IMR-90 (cell line): Measurements from ENCODE around the gene STAP2. TPM values are rescaled to one million over a fixed set of nuclear protein-coding genes. Genes with fewer than 3 reads are reported as not detected.

Experiments
- ATAC-seq: fragments of 200-7000 bp; cut with Tn5 transposase; 2 replicates; pipeline ENCODE4 v1.9.1; 2020; ENCODE audit warnings: low read depth, mild to moderate bottlenecking, moderate library complexity
- BruUV-seq: library from RNA; stranded (reverse); fragments of 400-500 nt; replicated peaks from 2 replicates; lab custom pipeline; 2021; lab: Mats Ljungman, UMichigan
- CTCF ChIA-PET: fragments of 300-600 bp; formaldehyde crosslinking; extraction: SDS; loops from one replicate; lab custom pipeline; 2021; ENCODE audit warnings: antibody characterized with exemption; lab: Yijun Ruan, JAX
- POLR2A ChIA-PET: fragments of 300-600 bp; sonication (Branson Sonifier 250); formaldehyde crosslinking; loops from one replicate; lab custom pipeline; 2022; ENCODE audit warnings: antibody characterized with exemption; ENCODE audit not compliant: unreplicated experiment; lab: Charles Lee
- DNase-seq: peaks from one replicate; pipeline ENCODE4 v3.0.0; 2013
- H2AFZ ChIP-seq: replicated peaks from 2 replicates; pipeline ENCODE3; 2013; ENCODE audit warnings: low read length, mild to moderate bottlenecking; ENCODE audit not compliant: poor library complexity
- H2AK5ac ChIP-seq: 2 replicates; pipeline ENCODE4 v1.6.1; 2013; ENCODE audit warnings: low read depth, low read length, inconsistent platforms
- H2AK9ac ChIP-seq: replicated peaks from 2 replicates; pipeline ENCODE3; 2013; ENCODE audit warnings: mild to moderate bottlenecking, low read depth, low read length, moderate library complexity; ENCODE audit not compliant: poor library complexity
- H2BK120ac ChIP-seq: 2 replicates; pipeline ENCODE4 v1.6.1; 2013; ENCODE audit warnings: low read depth, low read length, inconsistent platforms
- H2BK15ac ChIP-seq: 3 replicates; pipeline ENCODE4 v1.6.1; 2013; ENCODE audit warnings: low read depth, low read length, inconsistent platforms
- H2BK20ac ChIP-seq: 2 replicates; pipeline ENCODE4 v1.6.1; 2013; ENCODE audit warnings: low read depth, mild to moderate bottlenecking, inconsistent platforms, low read length, moderate library complexity
- H2BK5ac ChIP-seq: 2 replicates; pipeline ENCODE4 v1.6.1; 2013; ENCODE audit warnings: mild to moderate bottlenecking, low read depth, low read length, inconsistent platforms; ENCODE audit not compliant: poor library complexity, severe bottlenecking
- H3K14ac ChIP-seq: replicated peaks from 2 replicates; pipeline ENCODE4 v1.6.1; 2013; ENCODE audit warnings: low read depth, low read length, inconsistent platforms
- H3K18ac ChIP-seq: 2 replicates; pipeline ENCODE4 v1.6.1; 2013; ENCODE audit warnings: low read depth, low read length, control low read depth
- H3K23ac ChIP-seq: 2 replicates; pipeline ENCODE4 v1.6.1; 2013; ENCODE audit warnings: low read depth, low read length, inconsistent platforms
- H3K27ac ChIP-seq: 2 replicates; pipeline ENCODE4 v1.5.1; 2013; ENCODE audit warnings: mild to moderate bottlenecking, control low read depth, low read length; ENCODE audit not compliant: insufficient read depth
- H3K27me3 ChIP-seq: 2 replicates; pipeline ENCODE4 v1.6.1; 2013; ENCODE audit warnings: low read length; ENCODE audit not compliant: control insufficient read depth, insufficient read depth
- H3K36me3 ChIP-seq: 2 replicates; pipeline ENCODE4 v1.6.1; 2013; ENCODE audit warnings: low read length, mixed read lengths; ENCODE audit not compliant: control insufficient read depth, insufficient read depth
- H3K4ac ChIP-seq: 2 replicates; pipeline ENCODE4 v1.6.1; 2013; ENCODE audit warnings: low read depth, low read length, inconsistent platforms
- H3K4me1 ChIP-seq: 2 replicates; pipeline ENCODE4 v1.6.1; 2013; ENCODE audit warnings: low read length, mixed read lengths; ENCODE audit not compliant: control insufficient read depth, insufficient read depth
- H3K4me2 ChIP-seq: 2 replicates; pipeline ENCODE4 v1.6.1; 2013; ENCODE audit warnings: low read depth, mild to moderate bottlenecking, control low read depth, low read length, moderate library complexity
- H3K4me3 ChIP-seq: 2 replicates; pipeline ENCODE4 v1.5.1; 2013; ENCODE audit warnings: low read depth, mild to moderate bottlenecking, control low read depth, low read length, moderate library complexity; ENCODE audit not compliant: insufficient read depth
- H3K56ac ChIP-seq: 2 replicates; pipeline ENCODE4 v1.6.1; 2013; ENCODE audit warnings: low read length, inconsistent platforms; ENCODE audit not compliant: insufficient read depth; ENCODE audit errors: extremely low read depth
- H3K79me1 ChIP-seq, 2 experiments: 2 replicates each; pipeline ENCODE4 v1.6.1; 2013; ENCODE audit warnings: low read length in 2 of 2, inconsistent platforms in 1 of 2, low read depth in 1 of 2
- H3K9ac ChIP-seq: 2 replicates; pipeline ENCODE4 v1.6.1; 2013; ENCODE audit warnings: low read depth, low read length, control low read depth
- H3K9me1 ChIP-seq: 2 replicates; pipeline ENCODE4 v1.6.1; 2013; ENCODE audit warnings: low read length, inconsistent platforms; ENCODE audit not compliant: insufficient read depth
- H3K9me3 ChIP-seq: 2 replicates; pipeline ENCODE4 v1.6.1; 2013; ENCODE audit warnings: low read length; ENCODE audit not compliant: control insufficient read depth, insufficient read depth
- H4K20me1 ChIP-seq: 2 replicates; pipeline ENCODE4 v1.6.1; 2013; ENCODE audit warnings: low read length, inconsistent platforms; ENCODE audit not compliant: insufficient read depth
- H4K5ac ChIP-seq: 2 replicates; pipeline ENCODE4 v1.6.1; 2013; ENCODE audit warnings: mild to moderate bottlenecking, low read depth, low read length, control low read depth
- H4K8ac ChIP-seq, 2 experiments: 2 replicates each; pipeline ENCODE4 v1.6.1; 2013; ENCODE audit warnings: low read depth in 2 of 2, low read length in 2 of 2, control low read depth in 1 of 2, inconsistent platforms in 1 of 2
- H4K91ac ChIP-seq: 2 replicates; pipeline ENCODE4 v1.6.1; 2013; ENCODE audit warnings: low read depth, low read length, inconsistent platforms; ENCODE audit not compliant: insufficient read depth
- BHLHE40 ChIP-seq: fragments of 150-350 bp; IDR thresholded peaks from 2 replicates; pipeline ENCODE4 v1.6.1; 2016; ENCODE audit warnings: mild to moderate bottlenecking, low read depth, low read length
- CEBPB ChIP-seq: IDR thresholded peaks from 2 replicates; pipeline ENCODE4 v1.6.1; 2012; ENCODE audit warnings: low read depth, low read length, improper control_type of control experiment
- CHD1 ChIP-seq: IDR thresholded peaks from 2 replicates; pipeline ENCODE4 v1.6.1; 2012; ENCODE audit warnings: low read depth, low read length, improper control_type of control experiment
- CTCF ChIP-seq: conservative IDR thresholded peaks from 2 replicates; pipeline ENCODE4 v1.5.1; 2012; ENCODE audit warnings: mild to moderate bottlenecking, low read depth, low read length, improper control_type of control experiment
- ELK1 ChIP-seq: fragments of 150-350 bp; IDR thresholded peaks from 2 replicates; pipeline ENCODE4 v1.6.1; 2016; ENCODE audit warnings: low read depth, mild to moderate bottlenecking, low read length, moderate library complexity, borderline replicate concordance
- FOS ChIP-seq: fragments of 150-350 bp; IDR thresholded peaks from 2 replicates; pipeline ENCODE4 v1.6.1; 2016; ENCODE audit warnings: low read depth, low read length
- NFE2L2 ChIP-seq: fragments of 150-350 bp; IDR thresholded peaks from 2 replicates; pipeline ENCODE4 v1.6.1; 2016; ENCODE audit warnings: low read depth, mild to moderate bottlenecking, low read length
- POLR2A ChIP-seq: IDR thresholded peaks from 2 replicates; pipeline ENCODE4 v1.6.1; 2012; ENCODE audit warnings: mild to moderate bottlenecking, low read depth, low read length
- RCOR1 ChIP-seq: IDR thresholded peaks from 2 replicates; pipeline ENCODE4 v1.6.1; 2012; ENCODE audit warnings: mild to moderate bottlenecking, low read length, improper control_type of control experiment; ENCODE audit not compliant: insufficient replicate concordance
- RFX5 ChIP-seq: IDR thresholded peaks from 2 replicates; pipeline ENCODE4 v1.8.0; 2012; ENCODE audit warnings: low read depth, mild to moderate bottlenecking, low read length, moderate library complexity
- SMC3 ChIP-seq: fragments of 150-350 bp; IDR thresholded peaks from 2 replicates; pipeline ENCODE4 v1.6.1; 2016; ENCODE audit warnings: low read depth, mild to moderate bottlenecking, antibody characterized with exemption, low read length, moderate library complexity
- USF2 ChIP-seq: fragments of 150-350 bp; IDR thresholded peaks from 2 replicates; pipeline ENCODE4 v1.6.1; 2017; ENCODE audit warnings: mild to moderate bottlenecking, antibody characterized with exemption, low read length, low read depth
- WGBS, 2 experiments: methylation state at CpG; one replicate each; pipeline versions ENCODE4 v1.1.5 to v1.1.7; 2013; ENCODE audit warnings: missing lambda C conversion rate in 2 of 2; ENCODE audit not compliant: insufficient read length in 1 of 2; ENCODE audit errors: extremely low coverage in 2 of 2; 5-methylcytosine and 5-hydroxymethylcytosine counted together
- dilution Hi-C: fragments of 300-500 bp; cut with HindIII; formaldehyde crosslinking; loops from one replicate; pipeline ENCODE4 v1.14.3; 2018; ENCODE audit warnings: low sequenced_read_pairs; ENCODE audit not compliant: unreplicated experiment
- in situ Hi-C: fragments of 300-500 bp; cut with MboI; formaldehyde crosslinking; loops from 3 replicates; pipeline ENCODE4 v1.14.3; 2019; ENCODE audit warnings: low sequenced_read_pairs, inconsistent platforms, mixed read lengths
- intact Hi-C: fragments of 100-400 bp; cut with micrococcal nuclease; formaldehyde crosslinking; loops from 2 replicates; pipeline ENCODE4 v1.10.0; 2022
- polyA plus RNA-seq, 3 experiments: library from polyadenylated mRNA; depleted of rRNA; stranded (reverse); fragments of >200 nt; gene quantifications; 2 replicates each; pipeline ENCODE4 v1.2.3, GENCODE V29; 2012; ENCODE audit warnings: low replicate concordance in 1 of 3
- total RNA-seq: library from RNA; depleted of rRNA; stranded (reverse); fragments of >200 nt; gene quantifications from 2 replicates; pipeline ENCODE4 v1.2.3, GENCODE V29; 2012

The STAP2 gene
- total and polyA plus RNA-seq, 2 of the 4 experiments (the other 2 are of a cell fraction): 1.3 to 3.4 TPM

- Histone ChIP-seq H4K8ac (no peak overlapping the region), H3K14ac (no peak overlapping the region), H3K36me3 (peaks cover 53% of the 10 kb centered on the region), H3K4me2 (no peak overlapping the region; the same call in 1 of the 2 replicates), H2AK5ac (no peak overlapping the region), H2AK9ac (peak overlapping the region; percentile 40), H4K5ac (no peak overlapping the region), H2BK20ac (no peak overlapping the region), H3K27me3 (no peaks in the 10 kb centered on the region), H4K20me1 (peaks cover 11% of the 10 kb centered on the region), H2AFZ (no peak overlapping the region), H3K18ac (no peak overlapping the region), H3K9me1 (no peaks in the 10 kb centered on the region), H3K9ac (no peak overlapping the region), H3K4me3 (no peak overlapping the region), H3K27ac (peak overlapping the region; percentile 58; the same call in 1 of the 2 replicates), H2BK120ac (no peak overlapping the region), H3K4me1 (peaks cover 10% of the 10 kb centered on the region; the same call in 1 of the 2 replicates), H3K23ac (no peak overlapping the region), H2BK15ac (no peak overlapping the region), H3K79me1 (peaks cover 0 to 19% of the 10 kb centered on the region in 2 experiments), H3K56ac (no peak overlapping the region), H2BK5ac (no peak overlapping the region), H4K91ac (no peak overlapping the region), H3K9me3 (no peaks in the 10 kb centered on the region), H3K4ac (no peak overlapping the region)
- BruUV-seq: no TSS peak
- POLR2A ChIA-PET: no interaction called here
- dilution Hi-C loops: no loop called here
- TF ChIP-seq CHD1: no peak
- TF ChIP-seq CEBPB: no peak
- no peak for TF ChIP-seq POLR2A
- no peak for TF ChIP-seq RFX5
- TF ChIP-seq RCOR1: no peak
- TF ChIP-seq USF2: no peak
- no peak for TF ChIP-seq NFE2L2
- no peak for TF ChIP-seq BHLHE40
- no peak for TF ChIP-seq FOS
- TF ChIP-seq ELK1: no peak
- TF ChIP-seq CTCF: no peak
- no peak for TF ChIP-seq SMC3
- in situ Hi-C loops: no loop called here
- CTCF ChIA-PET: no interaction called here
- intact Hi-C loops: no loop called here
- ATAC-seq (peak; percentile 7; the same call in 1 of the 2 replicates), DNase-seq (no peak)
- no CpG with 5 or more reads among the region's 9 CpGs for WGBS, 2 experiments
Observed at GRCh38 chr19:4360081-4360569, 21.5 kb upstream of the STAP2 start.
